ENCODE results near the gene RALGDS.

Gene RALGDS

DNA sequence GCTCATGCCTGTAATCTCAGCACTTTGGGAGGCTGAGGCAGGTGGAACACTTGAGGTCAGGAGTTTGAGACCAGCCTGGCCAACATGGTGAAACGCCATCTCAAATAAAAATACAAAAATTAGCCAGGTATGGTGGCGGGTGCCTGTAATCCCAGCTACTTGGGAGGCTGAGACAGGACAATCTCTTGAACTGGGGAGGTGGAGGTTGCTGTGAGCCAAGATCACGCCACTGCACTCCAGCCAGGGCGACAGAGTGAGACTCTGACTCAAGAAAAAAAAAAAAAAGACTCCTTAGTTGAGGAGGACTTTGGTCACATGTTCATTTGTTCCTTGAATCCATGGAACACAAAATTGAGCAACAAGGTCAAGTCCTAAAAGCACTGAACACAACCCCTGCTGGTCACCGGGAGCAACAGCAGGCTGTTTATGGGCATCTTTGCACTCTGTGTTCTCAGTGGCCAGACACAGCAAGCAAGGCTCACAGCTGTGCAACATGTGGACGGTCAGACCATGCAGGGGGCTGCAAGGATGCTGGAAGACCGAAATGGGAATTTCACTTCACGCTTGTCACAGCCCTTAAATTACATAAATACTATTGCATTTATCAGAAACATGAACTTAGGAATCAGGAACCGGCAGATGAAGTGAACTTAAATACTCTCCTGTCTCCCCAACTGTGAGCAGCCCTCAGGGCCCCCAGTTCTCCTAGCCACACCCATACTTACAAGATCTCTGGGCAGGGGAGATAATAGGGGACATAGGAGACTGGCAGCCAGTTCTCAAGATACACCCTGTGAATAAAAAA lies 39.9 kb upstream of the RALGDS start:
- in situ Hi-C loops (cut with HindIII; ENCODE audit: low pct_unique_long_range_greater_than_20kb, low sequenced_read_pairs) = no loop called here
- peak; percentile 82 to 92 for DNase-seq (ENCODE audit: low read depth in 1 of 2, low spot score in 1 of 2)
- no peak for TF ChIP-seq JUND (IDR thresholded peaks at IDR 0.05; ENCODE audit: low read depth)

DNA sequence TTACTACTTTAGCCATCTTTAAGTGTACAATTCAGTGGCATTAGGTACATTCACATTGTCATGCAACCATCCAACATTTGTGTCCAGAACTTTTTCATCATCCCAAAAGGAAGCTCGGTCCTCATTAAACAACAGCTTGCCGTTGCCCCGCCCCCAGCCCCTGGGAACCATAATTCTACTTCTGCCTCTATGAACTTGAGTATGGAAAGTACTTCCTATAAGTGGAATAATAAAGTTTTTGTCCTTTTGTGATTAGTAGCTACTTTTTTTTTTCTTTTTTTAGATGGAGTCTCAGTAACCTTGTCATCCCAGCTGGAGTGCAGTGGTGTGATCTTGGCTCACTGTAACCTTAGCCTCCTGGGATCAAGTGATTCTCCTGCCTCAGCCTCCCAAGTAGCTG lies 37.7 kb upstream of the RALGDS start:
- no peak for DNase-seq (ENCODE audit: low read depth in 1 of 2, low spot score in 1 of 2)
- in situ Hi-C loops (cut with HindIII; ENCODE audit: low pct_unique_long_range_greater_than_20kb, low sequenced_read_pairs) = no loop called here
- no peak for TF ChIP-seq JUND (IDR thresholded peaks at IDR 0.05; ENCODE audit: low read depth)

DNA sequence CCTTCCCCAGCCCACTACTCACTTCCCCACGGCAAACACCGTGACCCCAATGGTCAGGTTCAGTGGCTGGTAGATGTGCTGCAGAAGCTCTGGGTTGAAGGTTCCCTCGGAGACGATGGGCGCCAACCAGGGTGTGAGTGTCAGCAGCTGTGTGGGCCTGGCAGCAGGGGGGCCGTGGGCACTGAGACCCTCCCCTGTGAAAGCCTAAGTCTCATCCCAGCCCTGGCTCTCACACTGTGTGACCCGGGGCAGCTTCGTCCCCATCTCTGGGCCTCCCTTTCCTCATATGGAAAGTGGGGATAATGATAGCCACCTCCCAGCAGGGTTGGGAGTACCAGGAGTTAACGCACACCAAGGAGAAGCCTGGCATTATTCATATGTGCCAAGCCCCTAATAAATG lies 34.1 kb upstream of the RALGDS start:
- no peak for TF ChIP-seq JUND (IDR thresholded peaks at IDR 0.05; ENCODE audit: low read depth)
- in situ Hi-C loops (cut with HindIII; ENCODE audit: low pct_unique_long_range_greater_than_20kb, low sequenced_read_pairs) = no loop called here
- DNase-seq (ENCODE audit: low read depth in 1 of 2, low spot score in 1 of 2) = no peak

DNA sequence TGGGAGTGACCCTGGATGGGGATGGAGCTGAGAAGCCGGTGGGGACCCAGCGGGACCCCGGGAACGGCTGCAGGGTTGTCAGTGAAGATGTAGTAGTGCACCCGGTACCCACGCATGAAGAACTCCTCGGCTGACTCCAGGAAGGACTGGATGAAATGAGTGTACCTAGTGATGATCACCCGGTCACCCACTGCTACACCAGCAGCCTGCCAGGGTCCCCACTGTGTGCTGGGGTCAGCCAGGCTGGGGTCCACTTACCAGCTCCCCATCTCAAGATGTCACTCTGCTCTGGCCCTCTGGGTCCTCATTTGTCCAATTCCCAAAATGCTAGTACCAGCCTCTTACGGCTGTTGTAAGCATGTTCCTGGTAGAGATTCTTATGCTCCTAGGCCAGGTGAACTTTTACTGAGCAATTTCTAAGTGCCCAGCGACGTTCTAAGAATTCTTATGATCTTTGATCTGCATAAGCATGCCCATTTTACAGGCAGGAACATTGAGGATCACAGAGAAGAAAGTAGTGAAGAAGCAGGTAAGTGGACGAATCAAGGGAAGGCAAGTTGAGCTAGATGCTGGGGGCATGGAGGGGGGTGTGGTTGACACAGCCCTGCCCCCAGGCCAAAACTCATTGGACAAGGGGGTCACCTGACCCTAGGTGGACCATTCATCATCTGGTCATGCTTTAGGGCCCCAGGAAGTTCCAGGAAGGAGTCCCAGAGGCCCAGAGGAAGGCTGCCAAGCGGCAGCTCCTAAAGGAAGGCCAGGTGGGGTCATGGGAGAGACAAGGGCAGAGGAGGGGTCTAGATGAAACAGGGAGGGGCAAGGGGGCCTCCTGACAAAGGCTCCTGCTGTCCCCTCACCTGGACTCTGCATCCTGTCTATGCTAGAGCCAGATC lies 33.3 kb upstream of the RALGDS start:
- DNase-seq (ENCODE audit: low read depth in 1 of 2, low spot score in 1 of 2) = no peak
- TF ChIP-seq JUND (IDR thresholded peaks at IDR 0.05; ENCODE audit: low read depth) = no peak
- in situ Hi-C loops (cut with HindIII; ENCODE audit: low pct_unique_long_range_greater_than_20kb, low sequenced_read_pairs) = no loop called here

DNA sequence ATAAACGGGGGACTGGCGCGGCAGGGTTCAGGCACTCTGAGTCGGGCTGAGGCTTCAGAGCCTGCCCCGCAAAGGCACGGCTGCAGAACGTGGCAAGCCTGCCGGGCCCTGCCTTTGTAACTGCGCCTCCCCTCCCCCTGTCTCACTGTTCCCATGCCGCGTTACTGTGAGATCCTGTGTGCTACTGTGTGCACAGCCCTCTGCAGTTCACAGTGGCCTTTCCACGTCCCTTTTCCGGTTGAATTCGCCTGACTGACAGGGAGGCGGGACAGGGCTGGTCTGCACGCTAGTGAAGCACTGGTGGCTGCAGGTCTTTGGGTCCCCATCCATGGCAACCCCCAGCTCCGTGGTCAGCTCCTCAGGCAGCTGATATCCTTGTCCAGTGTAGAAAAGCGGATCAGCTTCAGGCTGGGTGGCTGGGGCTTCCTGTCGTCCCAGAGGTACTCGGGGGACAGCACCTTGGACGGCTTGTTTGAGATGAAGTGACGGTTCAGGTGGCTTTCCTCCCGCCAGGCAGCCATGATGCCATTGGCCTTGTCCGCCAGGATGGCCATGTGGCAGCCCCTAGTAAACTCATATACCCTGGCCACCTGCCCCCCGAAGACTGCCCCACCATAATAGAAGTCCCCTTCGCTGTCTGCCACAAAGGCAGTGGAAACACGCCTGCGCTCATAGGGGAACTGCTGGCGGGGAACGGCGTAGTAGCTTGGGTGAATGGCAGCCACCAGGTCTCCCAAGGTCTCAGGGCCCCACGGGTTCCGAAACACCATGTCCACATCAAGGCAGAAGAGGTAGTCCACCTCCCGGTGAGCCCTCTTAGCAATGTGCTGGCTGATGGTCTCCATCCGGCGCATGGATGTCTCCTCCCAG lies 32.4 kb upstream of the RALGDS start:
- no peak for TF ChIP-seq JUND (IDR thresholded peaks at IDR 0.05; ENCODE audit: low read depth)
- in situ Hi-C loops (cut with HindIII; ENCODE audit: low pct_unique_long_range_greater_than_20kb, low sequenced_read_pairs) = no loop called here
- no peak for DNase-seq (ENCODE audit: low read depth in 1 of 2, low spot score in 1 of 2)

DNA sequence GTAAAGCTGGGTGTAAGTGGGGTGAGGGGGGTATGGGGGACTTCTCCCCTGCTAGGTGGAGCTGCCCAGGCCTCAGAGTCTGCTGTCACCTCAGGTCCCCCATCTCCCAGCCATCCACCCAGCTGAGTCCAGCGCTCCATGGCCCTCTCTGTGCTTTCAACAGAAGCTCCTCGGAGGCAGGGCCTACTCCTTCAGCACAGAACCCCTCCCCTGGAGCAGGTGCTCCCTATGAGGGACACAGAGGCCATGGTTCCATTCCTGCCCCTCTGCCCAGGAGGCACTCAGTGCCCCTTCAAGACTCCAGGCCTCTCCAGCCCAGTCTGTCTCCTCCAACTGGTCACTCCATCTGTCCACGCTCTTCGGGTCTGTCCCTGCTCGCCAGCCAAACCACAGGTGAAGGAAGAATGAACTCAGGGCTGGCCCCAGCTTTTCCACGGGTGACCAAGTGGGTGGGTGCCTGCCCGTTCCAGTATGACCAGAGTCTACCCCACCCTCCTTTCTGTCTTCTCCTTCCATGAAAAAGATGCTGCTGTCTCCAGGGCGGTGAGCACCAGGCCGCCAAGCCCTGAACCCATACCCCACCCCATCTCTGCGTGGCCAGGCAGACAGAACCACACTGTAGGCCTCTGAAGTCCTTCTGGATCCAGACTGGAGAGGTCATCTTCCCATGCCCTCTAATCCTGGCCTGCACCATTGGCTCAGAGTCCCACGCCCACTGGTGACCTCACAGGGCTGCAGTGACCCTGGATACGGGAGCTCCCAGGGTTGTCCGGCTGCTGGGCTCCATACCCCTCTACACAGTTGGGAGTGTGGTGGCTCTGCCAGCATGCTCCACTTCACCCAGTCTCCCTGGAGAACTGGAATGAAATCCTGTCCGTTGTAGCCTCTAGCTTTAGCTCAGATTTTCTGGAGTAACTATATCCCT lies 30.8 kb upstream of the RALGDS start:
- no peak for DNase-seq (ENCODE audit: low read depth in 1 of 2, low spot score in 1 of 2)
- in situ Hi-C loops (cut with HindIII; ENCODE audit: low pct_unique_long_range_greater_than_20kb, low sequenced_read_pairs) = no loop called here
- no peak for TF ChIP-seq JUND (IDR thresholded peaks at IDR 0.05; ENCODE audit: low read depth)

DNA sequence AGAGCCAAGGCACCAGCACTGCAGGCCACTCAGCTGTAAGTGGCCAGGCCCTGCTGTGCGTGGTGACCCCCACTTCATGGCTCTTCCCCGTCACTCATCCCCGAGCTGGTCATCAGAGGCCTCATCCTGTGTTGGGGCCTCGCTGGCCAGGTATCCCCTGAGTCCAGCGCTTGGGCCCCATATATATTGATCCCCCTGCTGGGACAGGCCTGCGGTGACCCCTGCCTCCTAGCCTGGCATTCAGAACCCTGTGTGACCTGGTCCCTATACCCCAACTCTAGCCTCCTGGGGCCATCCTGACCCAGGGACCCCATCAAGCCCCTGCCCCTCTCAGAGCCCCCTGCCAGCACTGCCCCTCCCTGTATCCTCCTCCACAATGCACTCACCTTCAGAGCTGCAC lies 30.0 kb upstream of the RALGDS start:
- no peak for TF ChIP-seq JUND (IDR thresholded peaks at IDR 0.05; ENCODE audit: low read depth)
- no peak for DNase-seq (ENCODE audit: low read depth in 1 of 2, low spot score in 1 of 2)
- in situ Hi-C loops (cut with HindIII; ENCODE audit: low pct_unique_long_range_greater_than_20kb, low sequenced_read_pairs) = no loop called here

DNA sequence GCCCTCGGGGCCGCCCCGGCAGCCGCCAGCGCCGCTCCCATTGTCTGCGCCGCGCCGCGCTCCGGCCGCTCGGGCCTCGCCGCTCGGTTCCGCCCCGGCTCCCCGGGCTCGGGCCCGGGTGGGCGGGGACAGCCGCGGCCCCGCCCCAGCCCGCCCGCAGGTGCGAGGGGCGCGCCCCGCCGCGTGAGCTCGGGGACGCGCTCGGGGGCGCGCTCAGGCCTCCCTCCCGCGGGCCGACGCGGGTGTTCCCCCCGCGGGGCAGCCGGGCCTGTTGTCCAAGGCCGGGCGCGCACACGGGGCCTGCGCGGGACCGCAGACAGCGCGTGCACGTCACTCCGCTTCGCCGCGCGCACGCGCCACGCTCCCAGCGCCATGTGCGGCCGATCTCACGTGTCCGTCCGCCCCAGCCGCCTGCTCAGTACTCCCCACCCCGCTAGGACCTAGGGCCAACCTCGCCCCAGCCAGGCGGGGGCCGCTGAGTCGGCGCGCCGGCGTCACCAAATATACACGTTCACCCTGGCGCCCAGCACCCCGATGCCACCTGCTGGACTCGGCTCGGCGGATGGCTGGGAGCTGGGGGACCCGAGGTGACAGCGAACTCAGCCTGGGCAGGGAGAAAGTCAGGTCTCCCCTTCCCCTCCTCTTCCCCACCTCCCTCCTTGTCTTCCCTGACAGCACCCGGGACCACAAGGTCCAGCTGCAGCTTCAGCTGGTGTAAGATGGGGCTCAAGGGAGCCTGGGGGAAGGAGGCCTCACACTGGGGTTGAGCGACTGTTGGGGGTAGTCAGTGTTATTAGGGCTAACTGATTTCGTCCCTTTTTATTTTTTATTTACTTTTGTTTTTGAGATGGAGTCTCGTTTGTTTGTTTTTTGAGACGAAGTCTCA lies 28.3 kb upstream of the RALGDS start:
- in situ Hi-C loops (cut with HindIII; ENCODE audit: low pct_unique_long_range_greater_than_20kb, low sequenced_read_pairs) = no loop called here
- DNase-seq (ENCODE audit: low read depth in 1 of 2, low spot score in 1 of 2) = peak; percentile 96 to 98
- TF ChIP-seq JUND (IDR thresholded peaks at IDR 0.05; ENCODE audit: low read depth) = no peak

DNA sequence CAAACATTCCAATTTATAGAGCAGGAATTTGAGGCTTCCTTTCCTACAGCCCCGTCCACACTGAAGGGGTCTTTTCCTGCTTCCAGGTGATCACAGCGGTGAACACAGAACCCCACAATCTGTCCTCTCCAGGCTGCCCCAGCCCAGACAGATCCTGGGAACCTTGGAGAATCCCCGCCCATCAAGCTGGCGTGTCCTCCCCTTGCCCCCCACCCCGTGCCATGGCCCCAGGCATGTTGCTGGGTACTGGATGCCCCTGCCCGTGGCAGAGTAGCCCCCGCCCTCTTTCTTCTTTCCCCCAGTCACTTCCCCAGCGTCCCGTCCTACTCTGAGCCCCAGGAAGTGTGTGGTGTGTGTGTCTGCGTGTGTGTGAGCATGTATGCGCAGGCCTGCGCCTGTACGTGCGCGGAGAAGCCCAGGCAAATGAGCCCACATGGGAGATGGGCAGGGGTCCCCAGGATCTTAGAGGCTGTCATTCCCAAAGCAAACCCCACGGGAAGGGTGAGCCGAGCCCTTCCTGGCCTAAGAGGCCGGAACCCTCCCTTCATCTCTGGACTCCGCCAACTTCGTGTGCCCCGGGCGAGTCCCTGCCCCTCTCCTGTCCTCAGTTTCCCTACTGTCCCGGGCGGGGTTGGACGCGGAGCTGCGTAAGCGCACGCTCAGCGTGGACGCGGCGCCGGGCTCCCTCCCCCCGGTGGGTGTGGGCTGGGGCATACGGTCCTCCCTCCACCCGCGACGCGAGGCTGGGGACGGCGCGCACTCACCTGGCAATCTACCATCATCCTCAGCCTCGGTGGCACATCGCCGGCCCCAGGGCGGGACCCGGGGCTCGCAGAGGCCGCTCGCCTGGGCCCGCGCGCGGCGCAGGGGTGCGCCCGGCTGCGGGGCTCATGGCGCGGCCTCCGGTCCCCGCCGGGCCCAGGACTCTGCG lies 27.4 kb upstream of the RALGDS start:
- DNase-seq (ENCODE audit: low read depth in 1 of 2, low spot score in 1 of 2) = peak; percentile 75 to 79
- in situ Hi-C loops (cut with HindIII; ENCODE audit: low pct_unique_long_range_greater_than_20kb, low sequenced_read_pairs) = no loop called here
- TF ChIP-seq JUND (IDR thresholded peaks at IDR 0.05; ENCODE audit: low read depth) = no peak
